HAP-1 (cell line): ENCODE results near the gene SETD7.

ENCODE experiments used
- DNase-seq, 2 experiments: peaks; one replicate each; pipeline ENCODE4 v3.0.0-alpha.2; 2016 to 2020; ENCODE audit warnings: low spot score in 2 of 2
- H3K27me3 ChIP-seq: fragments of 250-450 bp; sonication (Bioruptor Pico); 2 replicates; pipeline ENCODE4 v1.5.1; 2020; ENCODE audit warnings: low read depth, mild to moderate bottlenecking, moderate library complexity
- H3K36me3 ChIP-seq: fragments of 250-450 bp; sonication (Bioruptor Pico); replicated peaks from 2 replicates; pipeline ENCODE4 v1.5.1; 2020; ENCODE audit warnings: mild to moderate bottlenecking
- H3K4me1 ChIP-seq: fragments of 250-450 bp; sonication (Bioruptor Pico); 2 replicates; pipeline ENCODE4 v1.5.1; 2020; ENCODE audit warnings: mild to moderate bottlenecking
- H3K4me3 ChIP-seq: fragments of 250-450 bp; sonication (Bioruptor Pico); 2 replicates; pipeline ENCODE4 v1.5.1; 2020; ENCODE audit warnings: mild to moderate bottlenecking, moderate library complexity
- H3K9me3 ChIP-seq: fragments of 250-450 bp; sonication (Bioruptor Pico); 2 replicates; pipeline ENCODE4 v1.5.1; 2020; ENCODE audit warnings: mild to moderate bottlenecking, moderate library complexity
- in situ Hi-C: fragments of 300-500 bp; cut with MboI; formaldehyde crosslinking; loops from 3 replicates; pipeline ENCODE4 v1.14.3; 2020; ENCODE audit warnings: low sequenced_read_pairs, inconsistent platforms, mixed read lengths

Gene SETD7

GRCh38 chr4:139501927-139502899 is 53.8 kb downstream of the SETD7 start:
- Histone ChIP-seq H3K36me3 (peaks cover 8% of the 10 kb centered on the region; the same call in 1 of the 2 replicates), H3K4me3 (no peak overlapping the region), H3K4me1 (no peaks in the 10 kb centered on the region), H3K9me3 (no peaks in the 10 kb centered on the region), H3K27me3 (no peaks in the 10 kb centered on the region)
- no peak for DNase-seq
- in situ Hi-C loops = no loop called here

- Histone ChIP-seq H3K4me3 (no peak overlapping the region), H3K36me3 (peaks cover 7% of the 10 kb centered on the region; the same call in 1 of the 2 replicates), H3K9me3 (no peaks in the 10 kb centered on the region), H3K27me3 (no peaks in the 10 kb centered on the region), H3K4me1 (no peaks in the 10 kb centered on the region)
- DNase-seq = no peak
- in situ Hi-C loops = no loop called here
Observed at GRCh38 chr4:139501527-139501926, 54.5 kb downstream of the SETD7 start.

- no peak for DNase-seq
- no peaks in the 10 kb centered on the region for H3K27me3 ChIP-seq
- no peak overlapping the region for H3K4me3 ChIP-seq
- H3K9me3 ChIP-seq = no peaks in the 10 kb centered on the region
- no peaks in the 10 kb centered on the region for H3K4me1 ChIP-seq
- in situ Hi-C loops = no loop called here
- H3K36me3 ChIP-seq = peaks cover 6% of the 10 kb centered on the region; the same call in 1 of the 2 replicates
Observed at GRCh38 chr4:139501117-139501516, 54.9 kb downstream of the SETD7 start.

- Histone ChIP-seq H3K4me3 (no peak overlapping the region), H3K4me1 (no peaks in the 10 kb centered on the region), H3K27me3 (no peaks in the 10 kb centered on the region), H3K9me3 (no peaks in the 10 kb centered on the region), H3K36me3 (no peaks in the 10 kb centered on the region)
- no peak for DNase-seq
- in situ Hi-C loops = loop anchor here (10.0 kb wide), 1 partner anchor 156 kb away; no protein-coding TSS in a partner anchor
Observed at GRCh38 chr4:139499186-139499585, 56.8 kb downstream of the SETD7 start.

- in situ Hi-C loops = loop anchor here (10.0 kb wide), 1 partner anchor 162 kb away; no protein-coding TSS in a partner anchor
- Histone ChIP-seq H3K9me3 (no peaks in the 10 kb centered on the region), H3K27me3 (no peaks in the 10 kb centered on the region), H3K4me3 (no peak overlapping the region), H3K4me1 (no peaks in the 10 kb centered on the region), H3K36me3 (no peaks in the 10 kb centered on the region)
- no peak for DNase-seq
Observed at GRCh38 chr4:139493176-139493575, 62.8 kb downstream of the SETD7 start.

DNA sequence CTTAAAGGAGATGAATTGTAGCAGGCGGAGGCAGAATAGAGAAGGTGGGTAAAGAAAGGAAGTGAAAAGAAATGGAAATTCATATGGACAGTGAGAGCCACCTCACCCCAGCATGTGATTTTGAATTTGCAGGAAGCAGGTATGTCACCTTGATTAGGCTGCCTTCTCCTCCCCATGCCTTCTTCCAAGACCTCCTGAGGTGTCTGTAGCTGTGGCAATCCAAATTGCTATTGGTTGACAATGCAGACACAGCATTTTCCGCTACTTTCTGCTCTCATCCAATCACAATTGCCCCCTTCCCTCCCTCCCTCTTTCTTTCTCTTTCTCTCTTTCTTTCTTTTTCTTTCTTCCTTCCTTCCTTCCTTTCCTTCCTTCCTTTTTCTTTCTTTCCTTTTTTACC is 63.6 kb downstream of the SETD7 start:
- in situ Hi-C loops = loop anchor here (10.0 kb wide), 1 partner anchor 162 kb away; no protein-coding TSS in a partner anchor
- Histone ChIP-seq H3K4me1 (no peaks in the 10 kb centered on the region), H3K9me3 (no peaks in the 10 kb centered on the region), H3K27me3 (no peaks in the 10 kb centered on the region), H3K4me3 (no peak overlapping the region), H3K36me3 (no peaks in the 10 kb centered on the region)
- no peak for DNase-seq

GRCh38 chr4:139489638-139490037 is 66.4 kb downstream of the SETD7 start:
- H3K36me3 ChIP-seq = no peaks in the 10 kb centered on the region
- in situ Hi-C loops = loop anchor here (10.0 kb wide), 1 partner anchor 165 kb away; no protein-coding TSS in a partner anchor
- no peaks in the 10 kb centered on the region for H3K27me3 ChIP-seq
- H3K4me1 ChIP-seq = no peaks in the 10 kb centered on the region
- H3K4me3 ChIP-seq = no peak overlapping the region
- no peak for DNase-seq
- no peaks in the 10 kb centered on the region for H3K9me3 ChIP-seq

DNA sequence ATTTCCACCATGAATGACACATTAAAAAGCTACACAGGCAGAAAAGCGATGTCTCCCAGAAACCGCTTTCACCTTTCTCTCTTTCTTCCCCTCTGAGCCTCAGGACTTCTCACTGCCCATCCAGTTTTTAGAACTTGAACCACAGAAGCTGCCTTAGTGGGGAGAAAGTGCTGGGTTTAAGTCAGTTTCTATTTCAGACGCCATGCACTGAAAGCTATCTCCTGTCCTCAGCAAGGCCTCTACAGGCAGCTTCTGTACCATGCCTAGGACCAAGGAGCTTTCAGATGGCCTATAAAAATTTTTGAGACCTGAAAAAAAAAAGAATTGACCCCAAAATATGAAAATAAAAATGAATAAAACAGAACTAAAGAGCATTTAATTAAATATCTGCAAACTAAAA is 67.6 kb downstream of the SETD7 start:
- Histone ChIP-seq H3K36me3 (no peaks in the 10 kb centered on the region), H3K9me3 (no peaks in the 10 kb centered on the region)
- DNase-seq = no peak

DNA sequence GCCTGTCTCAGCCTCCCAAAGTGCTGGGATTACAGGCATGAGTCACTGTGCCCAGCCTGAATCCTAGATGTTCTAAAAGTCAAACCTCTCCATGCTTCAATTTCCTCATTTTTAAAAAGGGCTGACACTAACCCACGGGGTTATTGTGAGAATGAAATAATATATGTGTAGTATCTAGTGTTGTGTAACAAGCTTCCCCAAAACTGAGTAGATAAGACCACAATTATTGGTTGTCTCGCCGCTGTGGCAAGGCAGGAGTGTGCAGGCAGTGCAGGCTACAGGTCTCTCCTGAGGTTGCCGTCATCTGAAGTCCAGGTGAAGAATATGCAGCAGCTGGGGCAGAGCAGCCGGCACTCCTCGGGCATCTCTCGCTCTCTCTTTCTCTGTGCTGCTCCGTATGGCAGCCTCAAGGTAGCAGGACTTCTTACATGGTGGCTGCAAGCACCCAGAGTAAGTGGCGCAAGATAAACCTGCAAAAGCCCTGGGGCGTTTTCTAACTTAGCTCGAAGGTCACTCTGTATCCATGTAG is 71.2 kb downstream of the SETD7 start:
- in situ Hi-C loops = no loop called here
- no peaks in the 10 kb centered on the region for H3K9me3 ChIP-seq
- no peaks in the 10 kb centered on the region for H3K27me3 ChIP-seq
- no peak for DNase-seq
- no peaks in the 10 kb centered on the region for H3K4me1 ChIP-seq
- H3K36me3 ChIP-seq = no peaks in the 10 kb centered on the region
- no peak overlapping the region for H3K4me3 ChIP-seq

More for the DNA sequence above, 67.6 kb downstream of the SETD7 start:
- no peaks in the 10 kb centered on the region for H3K27me3 ChIP-seq
- no peak overlapping the region for H3K4me3 ChIP-seq
- in situ Hi-C loops = no loop called here
- no peaks in the 10 kb centered on the region for H3K4me1 ChIP-seq

DNA sequence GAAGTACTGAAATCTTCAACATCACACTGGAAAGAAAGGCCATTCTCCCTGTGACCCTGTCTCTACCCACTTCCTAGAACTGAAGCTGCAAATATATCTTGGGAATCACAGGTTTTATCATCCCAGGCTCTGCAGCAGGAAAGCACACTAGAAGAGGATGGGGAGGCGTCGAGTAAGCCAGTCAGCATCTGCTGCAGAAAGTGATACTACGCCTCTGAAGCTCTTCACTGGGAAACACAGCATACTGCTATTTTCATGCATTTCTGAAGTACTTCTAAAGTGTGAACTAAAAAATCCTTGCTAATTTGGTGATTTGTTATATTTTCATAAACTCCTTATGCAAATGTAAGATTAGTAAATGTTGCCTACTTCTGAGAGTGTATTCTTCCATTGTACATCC is 73.0 kb downstream of the SETD7 start:
- Histone ChIP-seq H3K27me3 (no peaks in the 10 kb centered on the region), H3K4me3 (no peak overlapping the region), H3K4me1 (no peaks in the 10 kb centered on the region), H3K9me3 (no peaks in the 10 kb centered on the region), H3K36me3 (no peaks in the 10 kb centered on the region)
- in situ Hi-C loops = no loop called here
- no peak for DNase-seq

- H3K9me3 ChIP-seq = no peaks in the 10 kb centered on the region
- no peaks in the 10 kb centered on the region for H3K4me1 ChIP-seq
- no peaks in the 10 kb centered on the region for H3K36me3 ChIP-seq
- DNase-seq = no peak
- H3K4me3 ChIP-seq = no peak overlapping the region
- H3K27me3 ChIP-seq = no peaks in the 10 kb centered on the region
- in situ Hi-C loops = no loop called here
Observed at GRCh38 chr4:139481465-139481864, 74.6 kb downstream of the SETD7 start.

DNA sequence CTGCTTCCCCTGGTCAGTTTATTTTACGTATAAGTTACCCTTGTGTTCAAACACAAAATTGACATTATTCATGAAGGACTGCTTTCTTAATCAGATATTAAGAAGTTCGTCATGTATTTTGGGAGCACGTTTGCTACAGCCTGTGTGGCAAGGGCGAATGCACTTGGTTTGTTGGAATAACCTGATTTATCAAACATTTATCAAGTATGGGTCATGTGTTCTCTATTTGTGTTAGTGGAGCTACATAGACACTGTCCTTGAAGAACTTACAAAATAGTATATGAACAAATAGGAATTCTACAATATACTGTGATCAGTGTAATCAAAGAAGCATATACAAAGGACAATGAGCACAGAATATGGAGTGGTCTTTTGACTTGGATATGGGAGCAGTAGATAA is 79.7 kb downstream of the SETD7 start:
- Histone ChIP-seq H3K4me1 (no peaks in the 10 kb centered on the region), H3K9me3 (no peaks in the 10 kb centered on the region), H3K36me3 (peaks cover 9% of the 10 kb centered on the region), H3K4me3 (no peak overlapping the region), H3K27me3 (no peaks in the 10 kb centered on the region)
- no peak for DNase-seq
- in situ Hi-C loops = no loop called here

DNA sequence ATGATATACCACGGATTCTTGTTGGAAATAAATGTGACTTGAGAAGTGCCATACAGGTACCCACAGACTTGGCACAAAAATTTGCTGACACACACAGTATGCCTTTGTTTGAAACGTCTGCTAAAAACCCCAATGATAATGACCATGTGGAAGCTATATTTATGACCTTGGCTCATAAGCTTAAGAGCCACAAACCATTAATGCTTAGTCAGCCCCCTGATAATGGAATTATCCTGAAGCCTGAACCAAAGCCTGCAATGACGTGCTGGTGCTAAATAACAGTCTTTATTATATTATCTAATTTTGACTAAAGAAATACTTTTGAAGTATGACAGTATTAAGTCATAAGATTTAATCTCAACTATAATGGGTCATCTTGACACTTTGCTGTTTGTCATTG is 83.2 kb downstream of the SETD7 start:
- Histone ChIP-seq H3K27me3 (no peaks in the 10 kb centered on the region), H3K4me3 (no peak overlapping the region), H3K9me3 (peaks cover 7% of the 10 kb centered on the region; the same call in 1 of the 2 replicates), H3K4me1 (no peaks in the 10 kb centered on the region), H3K36me3 (peaks cover 9% of the 10 kb centered on the region)
- DNase-seq = no peak
- in situ Hi-C loops = no loop called here

DNA sequence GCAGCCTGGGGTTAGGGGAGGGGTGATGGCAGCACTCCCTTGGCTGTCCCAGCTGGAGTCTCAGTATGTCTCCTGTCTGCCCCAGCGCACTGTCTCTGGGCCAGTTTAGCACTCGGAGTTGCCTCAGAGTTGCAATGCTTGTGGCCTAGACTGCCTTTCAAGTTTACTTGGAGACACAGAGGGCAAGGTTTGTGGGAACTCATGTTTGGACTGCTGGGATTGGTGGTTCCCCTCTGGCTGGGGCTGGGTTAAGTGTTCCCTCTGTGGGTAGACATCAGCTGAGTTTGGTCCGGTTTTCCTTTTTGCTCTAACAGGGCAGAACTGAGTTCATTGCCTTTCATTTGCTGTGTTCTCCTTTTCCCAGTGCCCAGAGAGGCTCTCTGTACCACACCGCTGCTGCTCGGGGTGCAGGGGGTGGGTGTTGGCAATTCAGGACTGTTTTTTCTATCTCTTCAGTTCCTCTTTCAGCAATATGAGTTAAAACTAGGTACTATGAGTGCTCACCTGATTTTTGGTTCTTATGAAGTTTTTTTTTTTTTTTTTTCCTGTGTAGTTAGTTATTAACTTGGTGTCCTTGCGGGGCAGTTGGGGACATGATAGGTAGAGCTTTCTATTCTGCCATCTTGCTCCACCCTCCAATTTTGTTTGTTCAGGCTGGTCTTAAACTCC is 84.9 kb downstream of the SETD7 start:
- peaks cover 7% of the 10 kb centered on the region; the same call in 1 of the 2 replicates for H3K9me3 ChIP-seq
- no peaks in the 10 kb centered on the region for H3K4me1 ChIP-seq
- no peak overlapping the region for H3K4me3 ChIP-seq
- no peaks in the 10 kb centered on the region for H3K27me3 ChIP-seq
- no peak for DNase-seq
- H3K36me3 ChIP-seq = peaks cover 9% of the 10 kb centered on the region
- in situ Hi-C loops = no loop called here
